Activated T-cell treated with anti-CD3 and anti-CD28 coated beads, Interleukin-2, amount 50 U/mL, for 4 hours (primary cell): ENCODE results near the gene PRKG1. TPM values are rescaled to one million over a fixed set of nuclear protein-coding genes. Genes with fewer than 3 reads are reported as not detected.

Experiments
- ATAC-seq, 2 donors: fragments of 200-7000 bp; cut with Tn5 transposase; one replicate each; pipeline ENCODE4 v1.10.0; 2021
- DNase-seq: peaks from one replicate; pipeline ENCODE4 v3.0.0-alpha.2; 2020
- H3K27me3 Mint-ChIP-seq: one replicate; pipeline ENCODE4 v1.8.0; 2021; ENCODE audit warnings: low read depth, mixed read lengths
- H3K36me3 Mint-ChIP-seq: one replicate; pipeline ENCODE4 v1.8.0; 2022; ENCODE audit warnings: mixed read lengths; ENCODE audit not compliant: insufficient read depth
- H3K4me1 Mint-ChIP-seq: one replicate; pipeline ENCODE4 v1.8.0; 2021; ENCODE audit warnings: low read depth, mixed read lengths
- H3K4me3 Mint-ChIP-seq: one replicate; pipeline ENCODE4 v1.8.0; 2021; ENCODE audit warnings: mild to moderate bottlenecking, moderate library complexity, mixed read lengths
- H3K9me3 Mint-ChIP-seq: one replicate; pipeline ENCODE4 v1.8.0; 2021; ENCODE audit warnings: mixed read lengths
- total RNA-seq, 3 donors: library from RNA; stranded (reverse); gene quantifications; one replicate each; pipeline ENCODE4 v1.2.1, GENCODE V29; 2021

Gene PRKG1
- total RNA-seq, 3 donors from 2014 or later = 0.08 TPM; not detected in 2

GRCh38 chr10:51768886-51769465 lies 694.7 kb downstream of the PRKG1 start:
- Mint-ChIP-seq H3K27me3 (no peaks in the 10 kb centered on the region), H3K4me3 (no peak overlapping the region), H3K9me3 (peaks cover 11% of the 10 kb centered on the region), H3K36me3 (no peaks in the 10 kb centered on the region), H3K4me1 (no peaks in the 10 kb centered on the region)
- ATAC-seq = no peak
- DNase-seq = no peak

- H3K4me1 Mint-ChIP-seq = no peaks in the 10 kb centered on the region
- H3K27me3 Mint-ChIP-seq = no peaks in the 10 kb centered on the region
- H3K4me3 Mint-ChIP-seq = no peak overlapping the region
- DNase-seq (no peak), ATAC-seq (no peak)
- H3K9me3 Mint-ChIP-seq = peaks cover 11% of the 10 kb centered on the region
- no peaks in the 10 kb centered on the region for H3K36me3 Mint-ChIP-seq
Observed at GRCh38 chr10:51770709-51771108, 696.4 kb downstream of the PRKG1 start.

GRCh38 chr10:51772387-51772786 lies 698.1 kb downstream of the PRKG1 start:
- ATAC-seq = no peak
- Mint-ChIP-seq H3K9me3 (no peaks in the 10 kb centered on the region), H3K4me1 (no peaks in the 10 kb centered on the region), H3K36me3 (no peaks in the 10 kb centered on the region), H3K27me3 (no peaks in the 10 kb centered on the region), H3K4me3 (no peak overlapping the region)
- DNase-seq = no peak

DNA sequence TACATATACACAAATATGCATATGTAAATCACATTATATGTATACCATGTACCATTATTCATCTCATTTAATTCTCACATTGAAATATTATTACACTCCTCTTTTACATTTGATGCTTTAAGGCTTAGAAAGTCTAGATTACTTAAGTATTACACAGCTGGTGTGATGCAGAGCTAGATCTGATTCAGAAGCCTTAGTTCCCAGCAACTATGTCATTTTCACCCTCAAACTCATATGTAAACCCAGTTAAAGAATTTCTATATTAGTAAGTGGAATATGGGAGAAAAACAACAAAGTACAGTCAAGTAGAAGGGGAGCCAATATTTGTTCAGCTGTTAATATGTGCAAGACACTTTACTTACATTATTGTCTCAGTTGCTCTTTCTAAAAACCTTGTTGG lies 699.4 kb downstream of the PRKG1 start:
- no peak for ATAC-seq
- H3K4me3 Mint-ChIP-seq = no peak overlapping the region
- DNase-seq = no peak
- no peaks in the 10 kb centered on the region for H3K27me3 Mint-ChIP-seq
- H3K4me1 Mint-ChIP-seq = no peaks in the 10 kb centered on the region
- H3K36me3 Mint-ChIP-seq = no peaks in the 10 kb centered on the region
- no peaks in the 10 kb centered on the region for H3K9me3 Mint-ChIP-seq

- Mint-ChIP-seq H3K27me3 (no peaks in the 10 kb centered on the region), H3K4me3 (no peak overlapping the region), H3K36me3 (no peaks in the 10 kb centered on the region), H3K4me1 (no peaks in the 10 kb centered on the region), H3K9me3 (no peaks in the 10 kb centered on the region)
- no peak for ATAC-seq
- DNase-seq = no peak
Observed at GRCh38 chr10:51783941-51784340, 709.7 kb downstream of the PRKG1 start.

GRCh38 chr10:51786016-51786683 lies 711.9 kb downstream of the PRKG1 start:
- no peak for ATAC-seq
- H3K4me3 Mint-ChIP-seq = no peak overlapping the region

GRCh38 chr10:51786684-51787035 lies 712.4 kb downstream of the PRKG1 start:
- ATAC-seq = no peak
- H3K36me3 Mint-ChIP-seq = no peaks in the 10 kb centered on the region
- peaks cover 4% of the 10 kb centered on the region for H3K9me3 Mint-ChIP-seq
- H3K4me1 Mint-ChIP-seq = no peaks in the 10 kb centered on the region
- no peaks in the 10 kb centered on the region for H3K27me3 Mint-ChIP-seq
- no peak overlapping the region for H3K4me3 Mint-ChIP-seq
- DNase-seq = no peak

More at GRCh38 chr10:51786016-51786683, 711.9 kb downstream of the PRKG1 start:
- Mint-ChIP-seq H3K36me3 (no peaks in the 10 kb centered on the region), H3K27me3 (no peaks in the 10 kb centered on the region), H3K4me1 (no peaks in the 10 kb centered on the region), H3K9me3 (no peaks in the 10 kb centered on the region)
- DNase-seq = no peak

- H3K4me3 Mint-ChIP-seq = no peak overlapping the region
- ATAC-seq (no peak), DNase-seq (no peak)
- H3K27me3 Mint-ChIP-seq = no peaks in the 10 kb centered on the region
- H3K4me1 Mint-ChIP-seq = no peaks in the 10 kb centered on the region
- H3K9me3 Mint-ChIP-seq = peaks cover 17% of the 10 kb centered on the region
- H3K36me3 Mint-ChIP-seq = no peaks in the 10 kb centered on the region
Observed at GRCh38 chr10:51788273-51788672, 714.0 kb downstream of the PRKG1 start.

- no peak overlapping the region for H3K4me3 Mint-ChIP-seq
Observed at GRCh38 chr10:51789118-51789517, 714.8 kb downstream of the PRKG1 start.

GRCh38 chr10:51789903-51790302 lies 715.6 kb downstream of the PRKG1 start:
- H3K27me3 Mint-ChIP-seq = no peaks in the 10 kb centered on the region
- H3K9me3 Mint-ChIP-seq = peaks cover 24% of the 10 kb centered on the region
- no peaks in the 10 kb centered on the region for H3K36me3 Mint-ChIP-seq
- DNase-seq (no peak), ATAC-seq (no peak)
- no peak overlapping the region for H3K4me3 Mint-ChIP-seq
- H3K4me1 Mint-ChIP-seq = no peaks in the 10 kb centered on the region

More at GRCh38 chr10:51789118-51789517, 714.8 kb downstream of the PRKG1 start:
- Mint-ChIP-seq H3K36me3 (no peaks in the 10 kb centered on the region), H3K9me3 (peaks cover 24% of the 10 kb centered on the region), H3K4me1 (no peaks in the 10 kb centered on the region), H3K27me3 (no peaks in the 10 kb centered on the region)
- no peak for DNase-seq
- no peak for ATAC-seq

DNA sequence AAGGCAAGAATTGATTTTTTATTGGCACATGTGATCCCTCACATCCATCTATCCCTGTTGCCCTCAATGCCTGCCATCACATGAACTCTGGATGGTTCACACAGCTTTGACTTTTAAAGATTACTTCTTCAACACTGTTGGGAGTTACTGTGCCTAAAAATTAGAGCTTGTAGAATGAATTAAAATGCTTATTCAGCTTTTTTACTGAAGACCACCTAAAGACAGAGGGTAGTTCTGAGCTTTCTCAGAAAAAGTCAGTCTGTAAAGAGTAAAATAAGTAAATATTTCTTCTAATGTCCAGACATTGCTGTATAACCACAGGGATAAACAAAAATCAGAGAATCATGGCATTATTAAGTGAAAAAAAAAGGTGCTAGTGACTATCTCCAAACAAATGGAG lies 718.4 kb downstream of the PRKG1 start:
- ATAC-seq = no peak
- no peaks in the 10 kb centered on the region for H3K4me1 Mint-ChIP-seq
- no peak overlapping the region for H3K4me3 Mint-ChIP-seq
- H3K9me3 Mint-ChIP-seq = peaks cover 24% of the 10 kb centered on the region
- H3K36me3 Mint-ChIP-seq = no peaks in the 10 kb centered on the region
- H3K27me3 Mint-ChIP-seq = no peaks in the 10 kb centered on the region
- DNase-seq = no peak

GRCh38 chr10:51800121-51800520 lies 725.8 kb downstream of the PRKG1 start:
- Mint-ChIP-seq H3K27me3 (no peaks in the 10 kb centered on the region), H3K36me3 (no peaks in the 10 kb centered on the region), H3K4me3 (no peak overlapping the region), H3K9me3 (no peaks in the 10 kb centered on the region), H3K4me1 (no peaks in the 10 kb centered on the region)
- DNase-seq (no peak), ATAC-seq (no peak)

DNA sequence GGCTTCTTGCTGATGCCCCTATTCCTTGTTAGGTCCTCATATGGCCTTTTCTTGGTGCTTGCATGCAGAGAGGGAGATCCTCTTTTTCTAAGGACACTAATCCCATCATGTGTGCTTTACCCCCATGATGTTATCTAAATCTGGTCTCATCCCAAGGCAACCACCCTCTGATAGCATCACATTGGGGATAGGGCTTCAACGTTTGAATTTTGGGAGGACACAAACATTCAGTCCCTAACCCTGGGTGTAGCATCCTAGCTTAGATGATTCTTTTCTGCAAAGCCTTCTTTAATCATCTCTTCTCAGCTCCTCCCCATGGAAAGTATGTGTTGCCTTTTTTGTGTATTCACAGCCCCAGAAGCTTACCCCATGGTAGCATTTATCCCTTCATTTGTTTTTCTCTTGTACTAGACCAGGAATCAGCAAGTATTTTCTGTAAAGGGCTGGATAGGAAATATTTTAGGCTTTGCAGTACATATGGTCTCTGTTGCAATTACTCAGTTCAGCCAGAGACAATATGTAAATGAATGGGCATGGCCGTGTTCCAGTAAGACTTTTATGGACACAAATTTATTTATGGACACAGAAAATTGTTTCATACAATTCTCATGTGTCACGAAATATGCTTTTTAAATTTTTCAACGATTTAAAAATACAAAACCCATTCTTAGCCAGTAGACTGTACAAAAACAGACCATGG lies 726.6 kb downstream of the PRKG1 start:
- ATAC-seq (no peak), DNase-seq (no peak)
- no peaks in the 10 kb centered on the region for H3K4me1 Mint-ChIP-seq
- no peaks in the 10 kb centered on the region for H3K9me3 Mint-ChIP-seq
- no peak overlapping the region for H3K4me3 Mint-ChIP-seq
- no peaks in the 10 kb centered on the region for H3K36me3 Mint-ChIP-seq
- H3K27me3 Mint-ChIP-seq = no peaks in the 10 kb centered on the region

DNA sequence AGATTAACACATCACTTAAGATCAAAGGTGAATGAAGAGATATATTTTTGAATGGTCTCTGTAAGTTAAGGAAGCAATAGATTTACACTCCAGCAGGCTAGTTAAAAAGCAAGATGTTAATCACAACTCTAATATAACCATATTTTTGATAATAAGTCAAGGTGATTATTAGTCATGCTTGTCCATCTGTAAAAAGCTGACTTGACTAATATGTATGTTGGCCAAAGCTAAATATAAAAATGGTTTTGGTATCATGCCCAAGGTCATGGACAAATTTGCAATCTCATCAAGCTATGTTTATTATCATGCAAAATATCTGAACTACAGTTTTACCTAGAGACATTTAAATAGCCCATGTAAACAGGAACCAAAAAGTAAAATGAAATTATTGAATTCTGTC lies 727.7 kb downstream of the PRKG1 start:
- H3K9me3 Mint-ChIP-seq = no peaks in the 10 kb centered on the region
- no peaks in the 10 kb centered on the region for H3K4me1 Mint-ChIP-seq
- H3K4me3 Mint-ChIP-seq = no peak overlapping the region
- no peaks in the 10 kb centered on the region for H3K27me3 Mint-ChIP-seq
- ATAC-seq = no peak
- no peak for DNase-seq
- no peaks in the 10 kb centered on the region for H3K36me3 Mint-ChIP-seq

DNA sequence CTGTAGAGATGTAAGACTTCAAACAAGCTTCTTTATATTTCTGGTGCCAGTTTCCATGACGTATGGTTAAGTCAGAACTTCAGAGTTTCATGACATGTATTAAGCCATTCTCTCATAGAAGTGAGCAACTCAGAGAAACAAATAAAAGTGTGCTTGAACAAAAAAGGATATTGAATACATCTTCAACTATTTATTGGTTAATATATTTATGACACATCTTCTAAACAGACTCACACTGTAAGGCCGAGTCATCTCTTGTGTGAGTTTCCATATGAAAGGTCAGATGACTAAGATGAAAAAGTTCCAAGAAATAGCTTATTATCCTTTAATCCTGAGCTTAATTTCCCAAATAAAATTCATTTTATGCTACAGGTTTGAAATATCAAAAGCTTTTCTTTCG lies 730.6 kb downstream of the PRKG1 start:
- H3K27me3 Mint-ChIP-seq = no peaks in the 10 kb centered on the region
- no peaks in the 10 kb centered on the region for H3K36me3 Mint-ChIP-seq
- H3K4me1 Mint-ChIP-seq = no peaks in the 10 kb centered on the region

More for the DNA sequence above, 730.6 kb downstream of the PRKG1 start:
- DNase-seq (no peak), ATAC-seq (no peak)
- Mint-ChIP-seq H3K4me3 (no peak overlapping the region), H3K9me3 (no peaks in the 10 kb centered on the region)
